MCF 10A (cell line): ENCODE results near the gene KAZN. TPM values are rescaled to one million over a fixed set of nuclear protein-coding genes. Genes with fewer than 3 reads are reported as not detected.

ENCODE experiments used
- BruUV-seq: library from RNA; stranded (reverse); fragments of 400-500 nt; replicated peaks from 2 replicates; lab custom pipeline; 2021; lab: Mats Ljungman, UMichigan
- CTCF ChIA-PET: fragments of 300-600 bp; sonication (Branson Sonifier 250); formaldehyde crosslinking; extraction: SDS; loops from one replicate; lab custom pipeline; 2021; ENCODE audit warnings: antibody characterized with exemption, inconsistent platforms; lab: Yijun Ruan, JAX
- POLR2A ChIA-PET: fragments of 300-600, 350-650 bp; sonication (Branson Sonifier 250); formaldehyde crosslinking; extraction: SDS; loops from one replicate; lab custom pipeline; 2020; ENCODE audit warnings: antibody characterized with exemption, inconsistent platforms; lab: Yijun Ruan, JAX
- DNase-seq: peaks from one replicate; pipeline ENCODE4 v3.0.0-alpha.2; 2018; ENCODE audit not compliant: unreplicated experiment
- H3K27ac Mint-ChIP-seq: one replicate; pipeline ENCODE4 v1.8.0; 2022; ENCODE audit warnings: mild to moderate bottlenecking, low read depth, mixed read lengths; ENCODE audit not compliant: unreplicated experiment
- H3K27me3 Mint-ChIP-seq: one replicate; pipeline ENCODE4 v1.8.0; 2022; ENCODE audit warnings: mixed read lengths; ENCODE audit not compliant: insufficient read depth, unreplicated experiment
- H3K36me3 Mint-ChIP-seq: one replicate; pipeline ENCODE4 v1.8.0; 2022; ENCODE audit warnings: mild to moderate bottlenecking, moderate library complexity, mixed read lengths; ENCODE audit not compliant: insufficient read depth, unreplicated experiment
- H3K4me1 Mint-ChIP-seq: one replicate; pipeline ENCODE4 v1.8.0; 2022; ENCODE audit warnings: mixed read lengths; ENCODE audit not compliant: insufficient read depth, unreplicated experiment
- H3K4me3 Mint-ChIP-seq: one replicate; pipeline ENCODE4 v1.8.0; 2022; ENCODE audit warnings: mild to moderate bottlenecking, moderate library complexity, mixed read lengths; ENCODE audit not compliant: unreplicated experiment
- H3K9me3 Mint-ChIP-seq: one replicate; pipeline ENCODE4 v1.8.0; 2022; ENCODE audit warnings: mixed read lengths; ENCODE audit not compliant: unreplicated experiment
- CTCF ChIP-seq: fragments of 200-600 bp; IDR thresholded peaks from one replicate; pipeline ENCODE4 v1.8.0; 2022; ENCODE audit warnings: antibody characterized with exemption, mild to moderate bottlenecking; ENCODE audit not compliant: unreplicated experiment
- intact Hi-C: fragments of 100-400 bp; cut with micrococcal nuclease; formaldehyde crosslinking; loops from 2 replicates; pipeline ENCODE4 v1.14.1; 2022
- total RNA-seq: library from RNA; stranded (reverse); gene quantifications from 2 replicates; pipeline ENCODE4 v1.2.3, GENCODE V29; 2022

KAZN gene
- total RNA-seq, 1 experiment from 2014 or later: 3.3 TPM

- DNase-seq: no peak
- Mint-ChIP-seq H3K27ac (no peak overlapping the region), H3K27me3 (no peaks in the 10 kb centered on the region), H3K4me3 (no peak overlapping the region), H3K4me1 (no peaks in the 10 kb centered on the region), H3K9me3 (peaks cover 7% of the 10 kb centered on the region), H3K36me3 (no peaks in the 10 kb centered on the region)
- no TSS peak for BruUV-seq
- CTCF ChIA-PET: no interaction called here
- intact Hi-C loops: no loop called here
- TF ChIP-seq CTCF: no peak
- POLR2A ChIA-PET: interaction anchor here (0.6 kb wide), 1 partner anchor 187 kb away, joined by 3 read pairs; no protein-coding TSS in a partner anchor
Observed at GRCh38 chr1:14773396-14774025, 175.0 kb downstream of the KAZN start.

- Mint-ChIP-seq H3K4me3 (no peak overlapping the region), H3K9me3 (peaks cover 7% of the 10 kb centered on the region), H3K27me3 (no peaks in the 10 kb centered on the region), H3K4me1 (no peaks in the 10 kb centered on the region), H3K36me3 (no peaks in the 10 kb centered on the region), H3K27ac (peak overlapping the region; percentile 51)
- ChIA-PET POLR2A (interaction anchor here (0.6 kb wide), 1 partner anchor 187 kb away, joined by 3 read pairs; no protein-coding TSS in a partner anchor), CTCF (no interaction called here)
- intact Hi-C loops: no loop called here
- no TSS peak for BruUV-seq
- no peak for TF ChIP-seq CTCF
- DNase-seq: no peak
Observed at GRCh38 chr1:14774225-14774624, 175.7 kb downstream of the KAZN start.

- CTCF ChIA-PET: no interaction called here
- intact Hi-C loops: no loop called here
- Mint-ChIP-seq H3K4me3 (no peak overlapping the region), H3K4me1 (no peaks in the 10 kb centered on the region), H3K9me3 (peaks cover 1% of the 10 kb centered on the region), H3K27ac (no peak overlapping the region), H3K36me3 (no peaks in the 10 kb centered on the region), H3K27me3 (no peaks in the 10 kb centered on the region)
- no peak for DNase-seq
- BruUV-seq: no TSS peak
- POLR2A ChIA-PET: interaction anchor here (0.7 kb wide), 1 partner anchor 11 kb away, joined by 3 read pairs; no protein-coding TSS in a partner anchor
- no peak for TF ChIP-seq CTCF
Observed at GRCh38 chr1:14774988-14775387, 176.5 kb downstream of the KAZN start.

GRCh38 chr1:14775434-14775833 is 176.9 kb downstream of the KAZN start:
- Mint-ChIP-seq H3K4me1 (no peaks in the 10 kb centered on the region), H3K27ac (no peak overlapping the region), H3K36me3 (no peaks in the 10 kb centered on the region), H3K27me3 (no peaks in the 10 kb centered on the region), H3K4me3 (no peak overlapping the region), H3K9me3 (no peaks in the 10 kb centered on the region)
- no peak for TF ChIP-seq CTCF
- CTCF ChIA-PET: no interaction called here
- intact Hi-C loops: no loop called here
- BruUV-seq: no TSS peak
- POLR2A ChIA-PET: interaction anchor here (0.7 kb wide), 1 partner anchor 11 kb away, joined by 3 read pairs; no protein-coding TSS in a partner anchor
- no peak for DNase-seq
